Central memory CD4-positive, alpha-beta T cell (primary cell): ENCODE measurements around the gene MRPL21.
"Not testable (repeated sequence)": the region's sequence is repeated elsewhere in the genome, so short reads cannot be mapped to it uniquely, and the experiment has no call there.

Experiments
- DNase-seq: peaks from one replicate; pipeline ENCODE4 v3.0.0; 2022

Gene MRPL21

GRCh38 chr11:68863553-68864265 lies 39.9 kb downstream of the MRPL21 start:
- DNase-seq = no peak

- no peak for DNase-seq
Measured at GRCh38 chr11:68862421-68862820, 41.2 kb downstream of the MRPL21 start.

GRCh38 chr11:68859123-68859522 lies 44.5 kb downstream of the MRPL21 start:
- no peak for DNase-seq

- DNase-seq = no peak
Measured at GRCh38 chr11:68857037-68857586, 46.5 kb downstream of the MRPL21 start.

- DNase-seq = not testable (repeated sequence)
Measured at GRCh38 chr11:68856425-68857030, 47.1 kb downstream of the MRPL21 start.

- DNase-seq = no peak
Measured at GRCh38 chr11:68855205-68855981, 48.2 kb downstream of the MRPL21 start.

GRCh38 chr11:68854273-68854958 lies 49.2 kb downstream of the MRPL21 start:
- no peak for DNase-seq

GRCh38 chr11:68852628-68853027 lies 51.0 kb downstream of the MRPL21 start:
- DNase-seq = no peak

- DNase-seq = no peak
Measured at GRCh38 chr11:68848429-68848828, 55.2 kb downstream of the MRPL21 start.

- DNase-seq = no peak
Measured at GRCh38 chr11:68847395-68847794, 56.2 kb downstream of the MRPL21 start.

- no peak for DNase-seq
Measured at GRCh38 chr11:68845351-68846002, 58.2 kb downstream of the MRPL21 start.

GRCh38 chr11:68844801-68845200 lies 58.8 kb downstream of the MRPL21 start:
- DNase-seq = no peak

- DNase-seq = no peak
Measured at GRCh38 chr11:68844376-68844775, 59.3 kb downstream of the MRPL21 start.

- DNase-seq = peak; percentile 64
Measured at GRCh38 chr11:68843703-68844312, 59.8 kb downstream of the MRPL21 start.

- DNase-seq = peak; percentile 59
Measured at GRCh38 chr11:68843052-68843561, 60.5 kb downstream of the MRPL21 start.

- no peak for DNase-seq
Measured at GRCh38 chr11:68842427-68843051, 61.1 kb downstream of the MRPL21 start.

GRCh38 chr11:68841718-68842426 lies 61.8 kb downstream of the MRPL21 start, which contains the start of gene CPT1A:
Gene CPT1A, minus strand, starts transcription at chr11:68841916. Its CDS starts 26,442 bp downstream, at chr11:68815474.
- DNase-seq = peak; percentile 72
